Caco-2 (cell line): ENCODE data around the gene NUTM1. TPM values are rescaled to one million over a fixed set of nuclear protein-coding genes. Genes with fewer than 3 reads are reported as not detected.
"Not testable (repeated sequence)": the region's sequence is repeated elsewhere in the genome, so short reads cannot be mapped to it uniquely, and the experiment has no call there.

Experiments
- BruUV-seq: library from RNA; stranded (reverse); fragments of 400-500 nt; replicated peaks from 2 replicates; lab custom pipeline; 2021; lab: Mats Ljungman, UMichigan
- CTCF ChIA-PET: fragments of 300-600 bp; sonication (Branson Sonifier 250); formaldehyde crosslinking; loops from one replicate; lab custom pipeline; 2022; ENCODE audit warnings: antibody characterized with exemption; lab: Charles Lee
- POLR2A ChIA-PET: fragments of 300-600 bp; sonication (Branson Sonifier 250); formaldehyde crosslinking; loops from one replicate; lab custom pipeline; 2022; ENCODE audit warnings: antibody characterized with exemption; lab: Charles Lee
- DNase-seq, 2 experiments: peaks; one replicate each; pipeline versions ENCODE4 v3.0.0 to v3.0.0-alpha.2; 2020 to 2022
- H3K27me3 ChIP-seq: replicated peaks from 2 replicates; pipeline ENCODE4 v1.6.0; 2011; ENCODE audit warnings: low read length; ENCODE audit not compliant: control insufficient read depth, insufficient read depth
- H3K36me3 ChIP-seq: 2 replicates; pipeline ENCODE4 v1.5.1; 2011; ENCODE audit warnings: low read length; ENCODE audit not compliant: control insufficient read depth, insufficient read depth
- H3K4me1 ChIP-seq: fragments of 250-450 bp; sonication (Bioruptor Pico); 2 replicates; pipeline ENCODE4 v1.5.1; 2020; ENCODE audit warnings: mild to moderate bottlenecking
- H3K4me3 ChIP-seq: 2 replicates; pipeline ENCODE4 v1.5.1; 2011; ENCODE audit warnings: low read depth, mild to moderate bottlenecking, control low read depth, low read length
- H3K9me3 ChIP-seq: fragments of 250-450 bp; sonication (Bioruptor Pico); 2 replicates; pipeline ENCODE4 v1.5.1; 2020; ENCODE audit warnings: mild to moderate bottlenecking, moderate library complexity
- H3K27ac Mint-ChIP-seq: one replicate; pipeline ENCODE4 v1.8.0; 2022; ENCODE audit warnings: mixed read lengths; ENCODE audit not compliant: unreplicated experiment
- H3K27me3 Mint-ChIP-seq: one replicate; pipeline ENCODE4 v1.8.0; 2022; ENCODE audit warnings: mixed read lengths; ENCODE audit not compliant: insufficient read depth, unreplicated experiment
- H3K36me3 Mint-ChIP-seq: one replicate; pipeline ENCODE4 v1.8.0; 2022; ENCODE audit warnings: mild to moderate bottlenecking, mixed read lengths; ENCODE audit not compliant: insufficient read depth, unreplicated experiment
- H3K4me1 Mint-ChIP-seq: one replicate; pipeline ENCODE4 v1.8.0; 2022; ENCODE audit warnings: low read depth, mixed read lengths; ENCODE audit not compliant: unreplicated experiment
- H3K4me3 Mint-ChIP-seq: one replicate; pipeline ENCODE4 v1.8.0; 2022; ENCODE audit warnings: mild to moderate bottlenecking, moderate library complexity, mixed read lengths; ENCODE audit not compliant: unreplicated experiment
- H3K9me3 Mint-ChIP-seq: one replicate; pipeline ENCODE4 v1.8.0; 2022; ENCODE audit warnings: mixed read lengths; ENCODE audit not compliant: unreplicated experiment
- CTCF ChIP-seq, 2 experiments: fragments of 200-600 bp in 1 of 2; IDR thresholded peaks; 1 replicate in 1 of 2; 2 replicates in 1 of 2; pipeline versions ENCODE4 v1.5.1 to v1.8.0; 2011 to 2022; ENCODE audit warnings: antibody characterized with exemption in 1 of 2, control low read depth in 1 of 2, inconsistent platforms in 1 of 2, low read depth in 1 of 2, low read length in 1 of 2, mild to moderate bottlenecking in 1 of 2, moderate library complexity in 1 of 2; ENCODE audit not compliant: insufficient read depth in 1 of 2, severe bottlenecking in 1 of 2, unreplicated experiment in 1 of 2
- intact Hi-C: fragments of 100-400 bp; cut with micrococcal nuclease; formaldehyde crosslinking; loops from one replicate; pipeline ENCODE4 v1.10.0; 2022; ENCODE audit not compliant: unreplicated experiment
- total RNA-seq: library from RNA; stranded (reverse); gene quantifications from 2 replicates; pipeline ENCODE4 v1.2.3, GENCODE V29; 2022

NUTM1 gene
- total RNA-seq, 1 experiment from 2014 or later = not detected

GRCh38 chr15:34373951-34374350, 30.8 kb downstream of the NUTM1 start:
- Histone ChIP-seq H3K36me3 (no peaks in the 10 kb centered on the region), H3K4me3 (no peak overlapping the region), H3K9me3 (no peaks in the 10 kb centered on the region), H3K27me3 (no peaks in the 10 kb centered on the region), H3K4me1 (no peaks in the 10 kb centered on the region)
- no peak overlapping the region for H3K4me3 Mint-ChIP-seq
- ChIA-PET POLR2A (no interaction called here), CTCF (no interaction called here)
- BruUV-seq = no TSS peak
- intact Hi-C loops = no loop called here
- no peak overlapping the region for H3K27ac Mint-ChIP-seq
- H3K9me3 Mint-ChIP-seq = no peaks in the 10 kb centered on the region
- no peak for DNase-seq
- no peak for TF ChIP-seq CTCF (IDR thresholded peaks at IDR 0.05; ENCODE audit: insufficient read depth in 1 of 2, low read depth in 1 of 2, low read length in 1 of 2, severe bottlenecking in 1 of 2, unreplicated experiment in 1 of 2)
- peaks cover 5% of the 10 kb centered on the region for H3K4me1 Mint-ChIP-seq
- no peaks in the 10 kb centered on the region for H3K27me3 Mint-ChIP-seq
- H3K36me3 Mint-ChIP-seq = peaks cover 4% of the 10 kb centered on the region

DNA sequence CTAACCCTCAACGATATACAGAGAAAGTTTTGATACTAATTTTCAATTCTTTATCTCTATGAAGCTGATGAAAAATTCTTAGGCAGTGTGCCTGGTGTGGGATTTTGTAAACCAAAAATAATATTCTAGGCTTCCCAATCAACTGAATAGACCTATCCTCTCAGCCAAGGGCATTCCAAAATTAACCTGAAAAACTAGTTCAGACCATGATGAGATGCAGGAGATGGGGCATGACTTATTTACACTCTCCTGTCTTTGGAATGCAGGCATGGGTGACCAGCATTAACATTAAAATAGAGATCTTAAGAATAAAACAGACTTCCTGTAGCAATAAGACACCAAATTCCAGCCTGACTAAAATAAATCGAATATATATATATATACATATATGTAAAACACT, 31.7 kb downstream of the NUTM1 start:
- H3K4me1 ChIP-seq = no peaks in the 10 kb centered on the region
- intact Hi-C loops = no loop called here
- H3K27ac Mint-ChIP-seq = no peak overlapping the region

DNA sequence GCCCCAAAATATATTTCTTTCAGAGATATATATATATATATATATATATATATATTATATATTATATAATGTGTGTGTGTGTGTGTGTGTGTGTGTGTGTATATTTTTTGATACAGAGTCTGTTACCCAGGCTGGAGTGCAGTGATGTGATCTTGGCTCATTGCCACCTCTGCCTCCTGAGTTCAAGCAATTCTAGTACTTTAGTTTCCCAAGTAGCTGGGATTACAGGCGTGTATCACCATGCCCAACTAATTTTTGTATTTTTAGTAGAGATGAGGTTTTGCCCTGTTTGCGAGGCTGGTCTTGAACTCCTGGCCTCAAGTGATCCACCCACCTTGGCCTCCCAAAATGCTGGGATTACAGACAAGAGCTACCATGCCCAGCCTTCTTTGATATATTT, 32.4 kb downstream of the NUTM1 start:
- H3K4me1 Mint-ChIP-seq, BruUV-seq, H3K27me3 ChIP-seq, DNase-seq, H3K4me3 ChIP-seq, H3K27ac Mint-ChIP-seq, H3K9me3 ChIP-seq, H3K36me3 ChIP-seq, H3K27me3 Mint-ChIP-seq, CTCF ChIA-PET, POLR2A ChIA-PET, H3K36me3 Mint-ChIP-seq, H3K9me3 Mint-ChIP-seq, H3K4me3 Mint-ChIP-seq, H3K4me1 ChIP-seq, intact Hi-C loops: not testable (repeated sequence)

More for the DNA sequence above, 31.7 kb downstream of the NUTM1 start:
- Mint-ChIP-seq H3K36me3 (peaks cover 4% of the 10 kb centered on the region), H3K4me1 (peaks cover 5% of the 10 kb centered on the region), H3K9me3 (no peaks in the 10 kb centered on the region), H3K27me3 (no peaks in the 10 kb centered on the region), H3K4me3 (no peak overlapping the region)
- Histone ChIP-seq H3K4me3 (no peak overlapping the region), H3K9me3 (no peaks in the 10 kb centered on the region), H3K27me3 (no peaks in the 10 kb centered on the region), H3K36me3 (no peaks in the 10 kb centered on the region)
- no peak for DNase-seq
- ChIA-PET CTCF (no interaction called here), POLR2A (no interaction called here)
- BruUV-seq = no TSS peak
- no peak for TF ChIP-seq CTCF (IDR thresholded peaks at IDR 0.05; ENCODE audit: insufficient read depth in 1 of 2, low read depth in 1 of 2, low read length in 1 of 2, severe bottlenecking in 1 of 2, unreplicated experiment in 1 of 2)

- Mint-ChIP-seq H3K9me3 (no peaks in the 10 kb centered on the region), H3K27me3 (no peaks in the 10 kb centered on the region), H3K4me1 (peaks cover 5% of the 10 kb centered on the region), H3K36me3 (peaks cover 4% of the 10 kb centered on the region), H3K27ac (no peak overlapping the region), H3K4me3 (no peak overlapping the region)
- no TSS peak for BruUV-seq
- no peak for DNase-seq
- Histone ChIP-seq H3K9me3 (no peaks in the 10 kb centered on the region), H3K4me1 (no peaks in the 10 kb centered on the region), H3K27me3 (no peaks in the 10 kb centered on the region), H3K4me3 (no peak overlapping the region), H3K36me3 (no peaks in the 10 kb centered on the region)
- ChIA-PET CTCF (no interaction called here), POLR2A (no interaction called here)
- intact Hi-C loops = no loop called here
- no peak for TF ChIP-seq CTCF (IDR thresholded peaks at IDR 0.05; ENCODE audit: insufficient read depth in 1 of 2, low read depth in 1 of 2, low read length in 1 of 2, severe bottlenecking in 1 of 2, unreplicated experiment in 1 of 2)
Observed at GRCh38 chr15:34376856-34377255, 33.7 kb downstream of the NUTM1 start.

DNA sequence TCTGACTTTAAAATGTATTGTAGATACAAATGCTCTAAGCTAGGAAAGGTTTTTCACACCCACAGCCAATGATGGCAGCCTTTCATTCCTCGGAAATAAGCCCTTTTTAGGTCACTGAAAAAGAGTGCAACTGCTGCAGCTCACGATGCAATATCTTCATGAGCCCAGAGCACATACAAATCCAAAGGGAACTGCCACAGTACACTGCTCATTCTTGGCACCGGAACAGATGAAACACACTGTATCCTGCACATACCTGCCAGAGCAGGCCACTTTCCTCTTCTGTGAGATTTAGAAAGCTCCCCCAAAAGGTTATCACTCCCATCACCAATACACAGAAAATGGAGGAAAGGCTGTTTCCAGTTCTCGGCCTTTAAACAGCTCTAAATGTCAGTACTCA, 37.4 kb downstream of the NUTM1 start:
- H3K4me1 ChIP-seq, POLR2A ChIA-PET, H3K9me3 Mint-ChIP-seq, intact Hi-C loops, H3K36me3 Mint-ChIP-seq, H3K9me3 ChIP-seq, CTCF ChIA-PET, BruUV-seq, H3K27me3 ChIP-seq, H3K27me3 Mint-ChIP-seq, H3K4me1 Mint-ChIP-seq, DNase-seq, H3K36me3 ChIP-seq, H3K4me3 ChIP-seq, H3K27ac Mint-ChIP-seq, H3K4me3 Mint-ChIP-seq: not testable (repeated sequence)
